GM10847 (cell line): ENCODE results near the gene PRSS21.

Experiments used
- POLR2A ChIP-seq: IDR thresholded peaks from 2 replicates; pipeline ENCODE4 v1.6.1; 2011; ENCODE audit not compliant: insufficient read length; ENCODE audit errors: extremely low read depth

The PRSS21 gene, protein sequence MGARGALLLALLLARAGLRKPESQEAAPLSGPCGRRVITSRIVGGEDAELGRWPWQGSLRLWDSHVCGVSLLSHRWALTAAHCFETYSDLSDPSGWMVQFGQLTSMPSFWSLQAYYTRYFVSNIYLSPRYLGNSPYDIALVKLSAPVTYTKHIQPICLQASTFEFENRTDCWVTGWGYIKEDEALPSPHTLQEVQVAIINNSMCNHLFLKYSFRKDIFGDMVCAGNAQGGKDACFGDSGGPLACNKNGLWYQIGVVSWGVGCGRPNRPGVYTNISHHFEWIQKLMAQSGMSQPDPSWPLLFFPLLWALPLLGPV

GRCh38 chr16:2816751-2817339 is at the start of gene PRSS21:
Gene PRSS21 (plus strand): TSS chr16:2817237. CDS start chr16:2817269, 32 bp downstream.
- TF ChIP-seq POLR2A: no peak

GRCh38 chr16:2767891-2768290 is 49.1 kb upstream of the PRSS21 start:
- TF ChIP-seq POLR2A: no peak

DNA sequence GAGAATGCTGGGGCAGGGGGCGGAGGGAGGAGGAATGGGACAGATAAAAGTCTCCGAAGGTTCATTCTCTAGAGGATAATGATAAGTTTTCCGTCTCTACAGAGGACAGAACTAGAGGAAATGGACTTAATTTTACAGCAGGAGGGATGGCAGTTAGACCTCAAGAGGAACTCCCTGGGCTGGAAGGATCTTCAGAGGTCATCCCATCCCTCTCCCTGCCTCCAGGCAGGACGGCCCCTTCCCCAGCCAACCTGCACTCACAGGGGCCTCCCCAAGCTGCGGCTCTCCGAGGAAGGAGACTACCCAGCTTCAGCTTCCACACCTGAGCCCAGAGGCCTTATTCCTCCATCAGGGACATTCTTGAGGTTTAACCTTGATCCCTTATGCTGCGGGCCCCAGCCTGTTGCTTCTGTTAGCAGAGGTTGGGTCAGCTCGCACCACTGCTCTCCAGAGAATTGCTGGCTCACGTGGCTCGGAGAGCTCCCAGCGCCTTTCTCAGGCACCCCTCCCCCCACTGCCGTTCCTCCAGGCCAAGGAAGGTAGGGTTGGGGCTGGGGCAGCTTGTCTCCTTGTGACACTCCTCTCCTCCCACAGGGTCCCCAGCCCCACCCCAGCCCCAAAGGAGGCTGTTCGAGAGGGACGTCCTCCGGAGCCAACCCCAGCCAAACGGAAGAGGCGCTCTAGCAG is 48.5 kb upstream of the PRSS21 start:
- no peak for TF ChIP-seq POLR2A

DNA sequence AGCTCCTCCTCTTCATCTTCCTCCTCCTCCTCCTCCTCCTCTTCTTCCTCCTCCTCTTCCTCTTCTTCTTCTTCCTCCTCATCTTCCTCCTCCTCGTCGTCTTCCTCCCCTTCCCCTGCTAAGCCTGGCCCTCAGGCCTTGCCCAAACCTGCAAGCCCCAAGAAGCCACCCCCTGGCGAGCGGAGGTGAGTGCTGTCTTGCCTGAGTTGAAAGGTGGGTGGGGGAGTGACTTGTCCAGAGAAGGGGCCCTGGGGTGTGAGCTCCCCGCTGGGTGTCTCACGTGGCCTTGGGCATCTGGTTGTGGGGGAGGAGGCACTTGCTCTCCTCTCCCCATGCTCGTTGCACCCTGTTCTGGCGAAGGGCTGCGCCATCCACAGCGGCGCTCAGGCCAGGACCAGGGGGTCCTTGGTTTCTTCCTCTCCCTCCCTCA is 47.9 kb upstream of the PRSS21 start:
- no peak for TF ChIP-seq POLR2A

- no peak for TF ChIP-seq POLR2A
Measured at GRCh38 chr16:2769675-2770056, 47.4 kb upstream of the PRSS21 start.

- peak; percentile 14 for TF ChIP-seq POLR2A
Measured at GRCh38 chr16:2770057-2770951, 46.7 kb upstream of the PRSS21 start.

GRCh38 chr16:2771496-2772402 is 45.3 kb upstream of the PRSS21 start:
- TF ChIP-seq POLR2A: no peak

DNA sequence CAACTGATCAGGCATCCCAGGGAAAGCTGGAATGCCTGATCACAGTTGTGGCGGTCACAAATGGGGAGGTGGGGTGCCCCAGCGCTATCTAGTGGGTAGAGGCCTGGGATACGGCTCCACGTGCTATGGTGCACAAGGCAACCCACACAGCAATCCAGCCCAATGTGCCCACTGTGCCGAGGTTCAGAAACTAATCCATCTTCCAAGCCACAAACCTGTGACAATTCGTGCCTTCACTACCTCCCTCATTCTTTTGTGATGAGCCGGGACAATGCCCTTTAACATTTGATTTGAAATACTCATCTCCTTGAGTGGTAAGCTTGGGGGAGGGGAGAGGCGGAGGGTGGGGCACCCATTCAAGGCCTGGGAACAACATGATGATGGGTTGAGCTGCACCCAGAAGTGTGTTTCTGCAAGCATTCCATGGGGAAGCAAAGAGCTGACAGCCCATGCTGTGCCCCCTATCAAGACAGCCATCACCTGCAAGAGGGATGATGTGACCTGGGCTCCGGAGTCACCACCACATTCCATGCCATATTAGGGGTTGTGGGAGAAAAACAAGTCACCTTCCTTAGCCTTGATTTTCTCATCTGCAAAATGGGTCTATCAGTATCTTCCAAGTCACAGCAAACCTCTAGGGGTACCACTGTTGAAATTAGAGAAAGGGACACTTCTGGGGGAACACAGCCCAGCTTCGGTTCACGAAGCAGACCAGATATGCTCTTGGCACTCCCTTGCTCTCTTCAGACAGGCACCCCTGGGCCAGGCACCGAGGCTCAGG is 43.7 kb upstream of the PRSS21 start:
- no peak for TF ChIP-seq POLR2A

DNA sequence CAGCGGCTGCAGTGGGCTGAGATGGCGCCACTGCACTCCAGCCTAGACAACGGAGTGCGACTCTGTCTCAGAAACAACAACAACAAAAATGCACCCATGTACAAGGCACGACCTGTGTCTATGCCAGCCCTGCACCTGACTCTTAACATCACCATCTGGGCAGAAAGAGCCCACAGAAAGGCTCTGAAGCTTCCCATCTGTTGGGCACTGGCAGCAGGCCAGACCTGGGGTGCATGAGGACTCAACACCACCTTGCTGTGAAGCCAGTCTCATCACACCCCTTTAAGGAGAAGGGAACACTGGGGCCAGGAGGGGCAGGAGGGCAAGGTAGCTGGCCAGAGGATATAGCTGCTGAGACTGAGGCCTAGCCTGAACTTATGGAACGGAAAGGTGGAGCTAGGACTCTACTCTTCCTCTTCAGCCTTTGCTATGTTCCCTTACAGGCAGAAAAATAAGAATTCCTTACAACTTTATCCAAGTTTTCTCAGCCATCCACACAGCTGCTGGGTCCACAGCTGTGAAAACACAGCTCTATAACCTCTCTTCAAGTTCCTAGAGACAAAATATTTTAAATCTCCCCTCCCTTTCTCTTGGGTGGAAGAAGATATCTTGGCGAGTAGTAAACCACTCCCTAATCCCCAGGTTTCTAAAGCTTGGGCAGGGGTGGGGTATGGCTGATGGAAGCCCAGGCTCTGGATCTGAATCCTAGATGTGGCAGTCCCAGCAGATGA is 42.7 kb upstream of the PRSS21 start:
- no peak for TF ChIP-seq POLR2A

DNA sequence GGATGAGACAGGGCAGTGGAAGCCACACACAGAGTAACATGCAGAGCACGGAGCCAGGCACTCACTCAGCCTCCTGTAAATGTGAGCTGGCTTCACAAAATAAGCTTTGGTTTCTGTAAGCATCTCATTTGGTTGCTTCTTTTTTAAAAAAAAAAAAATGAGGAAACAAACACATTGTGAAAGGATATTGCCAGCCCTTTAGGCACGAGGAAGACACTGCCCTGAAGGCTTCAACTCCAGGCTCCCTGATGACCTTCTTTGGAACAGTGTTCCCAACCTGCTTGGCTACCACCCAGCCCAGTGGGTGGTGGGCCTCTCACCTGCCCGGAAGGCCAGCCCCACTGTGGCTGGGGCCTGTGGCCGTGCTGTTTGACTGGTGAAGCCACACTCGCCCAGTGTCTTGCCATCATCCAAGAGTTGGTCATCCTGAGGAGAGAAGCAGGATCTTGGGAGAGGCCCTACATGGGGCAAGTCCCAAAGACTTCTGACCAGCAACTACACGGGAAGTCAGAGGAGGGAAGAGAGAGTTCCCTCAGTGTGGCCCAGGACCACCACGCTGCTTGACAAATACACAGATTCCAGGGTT is 41.8 kb upstream of the PRSS21 start:
- TF ChIP-seq POLR2A: no peak

GRCh38 chr16:2775765-2776499 is 41.1 kb upstream of the PRSS21 start:
- TF ChIP-seq POLR2A: no peak
